Mesenteric fat pad (tissue), 1 donor: ENCODE data around the gene CPO. TPM values are rescaled to one million over a fixed set of nuclear protein-coding genes. Genes with fewer than 3 reads are reported as not detected.

Experiments
- DNase-seq: peaks from one replicate; pipeline ENCODE4 v3.0.0-alpha.2; 2020; ENCODE audit warnings: low spot score
- total RNA-seq: library from RNA; stranded (reverse); fragmentation: NEBNext Ultra II Directional; extraction: Animal tissue kit (Norgen Biotek cat#: 25700); gene quantifications from one replicate; pipeline ENCODE4 v1.2.1, GENCODE V29; 2021
- donor health status: DM: yes; HTN: yes; CAD: no.

The CPO gene
- total RNA-seq, 1 donor from 2014 or later, result 0.84 TPM

- no peak for DNase-seq
These were observed 73.1 kb downstream of the CPO start for GRCh38 chr2:207012461-207012860.

DNA sequence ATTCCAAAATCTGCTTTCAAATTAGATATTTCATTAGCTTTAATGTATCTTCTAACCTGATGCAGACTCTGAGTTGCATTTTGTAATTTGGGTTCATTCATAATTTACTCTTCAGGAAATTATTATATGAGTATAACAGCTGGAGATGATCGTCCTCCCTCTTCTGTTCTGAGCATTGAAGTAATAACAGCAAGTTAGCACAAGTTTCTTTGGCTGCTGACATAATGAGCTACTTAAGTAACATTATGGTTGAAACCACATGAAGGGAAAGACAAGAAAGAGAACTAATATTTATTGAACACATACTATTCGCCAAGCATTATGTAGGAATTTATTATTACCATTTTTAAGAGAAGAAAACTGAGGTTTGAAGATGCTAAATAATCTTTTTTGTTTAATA is 75.1 kb downstream of the CPO start:
- no peak for DNase-seq

DNA sequence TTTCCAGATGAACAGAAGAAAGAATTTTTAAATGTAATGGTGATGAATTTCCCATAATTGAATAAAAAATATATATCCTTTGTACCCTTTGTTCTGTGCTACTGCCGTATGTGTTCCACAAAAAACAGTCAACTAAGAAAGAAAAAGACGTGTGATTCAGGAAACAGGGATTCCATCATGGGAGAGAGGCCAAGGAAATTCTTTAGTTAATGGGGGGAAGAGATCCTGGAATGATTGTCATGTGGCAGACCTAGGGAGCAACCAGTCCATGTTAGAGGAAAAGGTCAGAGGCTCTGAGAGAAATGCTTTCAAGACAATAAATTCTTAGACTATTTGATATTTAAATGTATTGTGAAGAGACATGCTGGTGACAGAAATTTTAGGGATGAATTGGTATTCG is 76.6 kb downstream of the CPO start:
- no peak for DNase-seq

Other genes starting within 250 kb of the CPO start
- gene DYTN, start 221.1 kb upstream of the CPO start, total RNA-seq, result not detected
- gene MDH1B, start 174.2 kb upstream of the CPO start, total RNA-seq, result 0.19 TPM
- gene FASTKD2, start 173.9 kb upstream of the CPO start, total RNA-seq, result 19.9 TPM
- gene KLF7, start 226.4 kb downstream of the CPO start, total RNA-seq, result 68.9 TPM